ENCODE results near the gene UFM1. TPM values are rescaled to one million over a fixed set of nuclear protein-coding genes. Genes with fewer than 3 reads are reported as not detected.
A peak's percentile ranks its signal among the peaks of the same experiment; 100 is the strongest.
"Not testable (repeated sequence)": the region's sequence is repeated elsewhere in the genome, so short reads cannot be mapped to it uniquely, and the experiment has no call there.

UFM1 gene
- polyA plus RNA-seq, 5 donors: 64.5 to 100 (median 85.5) TPM

DNA sequence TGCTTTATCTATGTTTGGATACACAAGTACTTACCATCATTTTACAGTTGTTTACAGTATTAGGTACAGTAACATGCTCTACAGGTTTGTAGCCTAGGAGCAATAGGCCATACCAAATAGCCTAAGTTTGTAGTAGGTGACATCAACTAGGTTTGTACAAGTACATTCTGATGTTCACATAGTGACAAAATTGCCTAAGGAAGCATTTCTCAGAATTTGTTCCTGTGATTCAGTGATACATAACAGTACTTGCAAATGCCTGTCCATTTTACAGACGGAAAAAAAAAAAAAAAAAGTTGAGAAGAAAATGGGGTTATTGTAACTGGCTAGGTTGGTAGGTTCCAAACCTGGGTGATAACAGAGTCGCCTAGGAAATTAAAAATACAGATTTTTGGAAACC lies 13.6 kb downstream of the UFM1 start:
- no peak for DNase-seq

DNA sequence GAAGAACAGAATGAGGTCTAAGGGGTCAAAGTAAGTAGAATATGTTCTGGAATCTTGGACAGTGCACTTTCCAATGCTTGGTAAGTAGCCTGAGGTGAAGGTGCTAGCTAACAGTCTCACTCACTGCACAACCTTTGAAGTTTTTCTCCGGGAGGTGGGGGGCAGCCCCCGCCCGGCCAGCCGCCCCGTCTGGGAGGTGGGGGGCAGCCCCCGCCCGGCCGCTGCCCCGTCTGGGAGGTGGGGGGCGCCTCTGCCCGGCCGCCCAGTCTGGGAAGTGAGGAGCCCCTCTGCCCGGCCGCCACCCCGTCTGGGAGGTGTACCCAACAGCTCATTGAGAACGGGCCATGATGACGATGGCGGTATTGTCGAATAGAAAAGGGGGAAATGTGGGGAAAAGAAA lies 14.1 kb downstream of the UFM1 start:
- not testable (repeated sequence) for DNase-seq

DNA sequence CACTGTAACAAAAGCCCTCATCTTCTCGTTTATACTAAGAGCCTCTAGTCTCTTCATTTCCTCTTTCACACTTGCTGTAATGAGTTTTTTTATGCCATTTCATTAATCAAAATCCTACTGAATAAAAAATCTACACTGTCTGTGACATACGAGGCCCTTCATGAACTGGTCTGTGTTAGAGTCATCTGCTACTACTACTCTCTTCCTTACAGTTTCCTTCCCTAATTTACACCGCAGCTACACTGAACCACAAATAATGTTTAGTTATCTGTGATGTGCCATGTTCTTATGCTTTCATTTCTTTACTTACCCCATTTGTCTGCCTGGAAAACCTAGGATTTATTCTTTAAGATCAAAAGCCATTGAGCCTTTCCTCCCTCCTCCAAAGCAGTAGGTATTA lies 16.0 kb downstream of the UFM1 start:
- DNase-seq: no peak

DNA sequence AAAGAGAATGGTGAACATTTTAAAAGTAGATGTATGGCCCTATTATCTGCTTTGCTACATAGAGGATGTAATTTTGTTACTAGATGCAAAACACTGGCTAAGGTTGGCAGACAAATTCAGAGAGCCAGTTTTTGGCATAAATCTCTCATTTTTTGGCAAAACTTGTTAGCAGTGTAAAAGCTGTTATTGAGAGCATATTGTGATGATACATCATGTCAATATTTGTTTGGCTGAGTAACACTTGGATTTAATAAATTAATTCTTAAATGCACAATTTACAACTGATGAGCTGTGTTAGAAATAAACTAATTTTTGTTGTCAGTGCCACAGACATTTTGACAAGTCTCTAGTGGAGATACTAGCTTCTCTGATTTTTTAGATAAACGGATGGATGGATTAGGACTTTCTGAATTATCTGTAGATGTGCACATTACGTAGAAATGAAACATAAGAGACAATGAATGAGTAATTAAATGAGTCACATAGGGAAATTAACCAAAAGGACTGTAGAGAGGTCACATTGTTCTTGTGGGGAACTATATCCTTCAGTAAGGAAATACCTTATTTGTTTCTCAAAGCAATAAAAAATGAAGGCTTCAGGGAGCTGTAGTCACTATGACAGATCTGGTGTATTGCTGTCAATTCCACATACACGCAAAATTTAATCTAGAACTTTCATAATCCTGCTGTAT lies 17.4 kb downstream of the UFM1 start:
- DNase-seq: no peak

DNA sequence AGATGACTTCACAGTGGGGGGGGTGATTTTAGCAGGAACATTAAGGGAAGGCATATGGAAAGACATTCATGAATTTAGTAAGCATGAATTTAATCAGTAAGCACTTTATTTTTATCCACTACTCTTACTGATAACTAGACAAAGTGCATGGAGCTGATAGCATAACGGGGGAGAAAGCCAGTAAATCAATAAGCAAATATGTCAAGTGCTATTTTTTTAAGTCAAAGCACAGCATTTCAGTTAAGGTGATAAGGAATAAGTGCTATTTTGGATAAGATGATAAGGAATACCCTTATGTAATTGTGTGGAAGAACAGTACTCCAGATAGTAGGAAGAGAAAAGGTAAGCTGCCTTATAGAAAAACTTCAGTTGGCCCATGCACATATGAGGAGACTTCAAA lies 19.4 kb downstream of the UFM1 start:
- DNase-seq: no peak

DNA sequence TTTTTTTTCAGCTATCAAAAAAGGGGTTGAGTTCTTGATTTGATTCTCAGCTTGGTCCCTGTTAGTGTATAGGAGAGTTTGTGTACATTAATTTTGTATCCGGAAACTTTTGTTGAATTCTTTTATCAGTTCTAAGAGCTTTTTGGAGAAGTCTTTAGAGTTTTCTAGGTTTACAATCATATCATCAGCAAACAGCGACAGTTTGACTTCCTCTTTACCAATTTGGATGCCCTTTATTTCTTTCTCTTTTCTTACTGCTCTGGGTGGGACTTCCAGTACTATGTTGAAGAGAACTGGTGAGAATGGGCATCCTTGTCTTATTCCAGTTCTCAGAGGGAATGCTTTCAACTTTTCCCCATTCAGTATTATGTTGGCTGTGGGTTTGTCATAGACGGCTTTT lies 20.4 kb downstream of the UFM1 start:
- DNase-seq: not testable (repeated sequence)

DNA sequence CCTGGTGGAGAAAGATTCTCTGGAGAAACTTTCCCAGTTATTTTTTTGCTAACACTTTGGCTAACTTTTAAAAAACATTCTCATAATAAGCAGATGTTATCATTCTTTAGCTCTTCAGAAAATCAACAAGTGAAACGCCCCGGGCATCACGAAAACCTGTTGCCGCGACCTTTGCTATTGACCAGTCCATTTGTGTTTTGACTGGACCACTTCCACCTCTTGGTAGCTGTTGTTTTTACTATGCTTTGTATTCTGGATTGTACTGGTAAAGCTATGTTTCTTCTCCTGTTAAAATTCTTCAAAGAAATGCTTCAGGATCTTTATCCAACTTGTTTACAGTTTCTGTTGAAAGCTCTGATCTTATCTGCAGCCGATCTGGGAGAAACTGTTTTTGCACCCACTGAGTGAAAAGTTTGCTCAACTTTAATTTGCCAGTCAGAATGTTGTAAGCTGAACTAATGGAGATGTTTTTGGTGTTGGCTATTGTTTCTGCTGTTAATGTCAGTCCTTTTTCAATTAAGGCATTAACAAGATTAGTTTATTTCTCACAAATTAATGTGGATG lies 23.3 kb downstream of the UFM1 start:
- no peak for DNase-seq

DNA sequence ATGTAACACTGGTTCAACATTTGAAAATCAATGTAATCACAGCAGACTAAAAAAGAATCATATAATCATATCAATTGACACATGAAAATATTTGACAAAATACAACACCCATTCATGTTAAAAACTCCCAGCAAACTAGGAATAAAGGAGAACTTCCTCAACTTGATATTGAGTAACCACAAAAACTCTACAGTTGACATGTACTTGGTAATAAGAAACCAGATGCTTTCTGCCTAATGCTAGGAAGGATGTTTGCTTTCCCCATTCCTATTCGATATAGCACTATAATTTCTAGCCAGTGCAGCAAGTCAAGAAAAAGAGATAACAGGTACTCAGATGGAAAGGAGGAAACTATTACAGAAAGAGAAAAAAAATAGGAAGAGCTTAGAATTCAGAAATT lies 26.9 kb downstream of the UFM1 start:
- no peak for DNase-seq

DNA sequence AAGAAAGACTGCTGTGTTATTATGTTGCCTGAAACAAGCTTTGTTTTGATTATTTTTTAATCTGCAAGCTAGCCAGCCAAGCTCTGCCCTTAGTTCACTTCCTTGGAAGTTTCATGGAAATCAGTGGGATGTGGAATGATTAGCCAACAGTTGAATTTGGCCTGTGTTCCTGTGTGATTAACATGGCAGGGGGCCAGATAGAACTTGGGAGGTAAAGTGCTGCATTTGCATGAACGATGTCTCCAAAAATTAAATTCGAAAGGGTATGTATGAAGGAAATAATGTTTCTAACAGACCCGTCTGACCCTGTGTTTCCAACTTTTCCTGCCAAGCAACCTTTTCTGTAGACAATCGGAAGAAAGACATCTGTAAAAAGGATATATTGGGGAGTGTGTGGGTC lies 32.2 kb downstream of the UFM1 start:
- peak; percentile 70 to 75 for DNase-seq

DNA sequence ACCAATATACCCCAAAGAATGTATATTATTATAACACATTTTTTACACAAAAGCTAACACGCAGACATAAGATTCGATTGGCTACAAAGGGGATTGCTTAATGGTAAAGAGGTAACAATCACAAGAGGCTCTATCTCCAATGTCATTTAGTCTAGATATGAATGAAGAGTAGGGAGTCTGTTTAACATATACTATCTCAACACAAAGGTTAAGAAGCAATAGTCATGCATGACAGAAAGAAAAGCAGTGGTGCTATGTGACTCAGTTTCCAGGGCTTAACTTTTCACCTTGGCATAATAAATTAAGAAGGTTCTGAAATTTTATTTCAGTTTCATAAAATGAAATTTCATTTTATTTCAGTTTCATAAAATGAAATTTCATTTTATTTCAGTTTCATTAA lies 33.3 kb downstream of the UFM1 start:
- no peak for DNase-seq

DNA sequence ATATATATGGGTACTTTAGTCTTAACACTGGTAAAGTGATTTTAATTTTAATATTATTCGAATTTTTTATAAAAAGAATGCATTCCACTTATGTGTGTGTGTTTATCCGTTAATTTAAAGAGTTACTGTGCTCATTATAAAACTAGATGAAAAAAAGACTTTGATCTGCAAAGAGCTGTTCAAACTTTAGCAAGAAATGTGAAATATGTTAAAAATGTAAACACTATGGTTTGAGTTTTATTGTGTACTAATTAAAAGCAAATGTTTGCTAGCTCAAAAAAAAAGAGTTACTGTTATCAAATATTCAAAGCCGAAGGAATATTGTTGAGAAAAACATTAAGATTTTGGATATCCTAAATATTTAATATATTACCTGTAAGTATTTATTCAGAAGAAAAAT lies 34.5 kb downstream of the UFM1 start:
- no peak for DNase-seq

DNA sequence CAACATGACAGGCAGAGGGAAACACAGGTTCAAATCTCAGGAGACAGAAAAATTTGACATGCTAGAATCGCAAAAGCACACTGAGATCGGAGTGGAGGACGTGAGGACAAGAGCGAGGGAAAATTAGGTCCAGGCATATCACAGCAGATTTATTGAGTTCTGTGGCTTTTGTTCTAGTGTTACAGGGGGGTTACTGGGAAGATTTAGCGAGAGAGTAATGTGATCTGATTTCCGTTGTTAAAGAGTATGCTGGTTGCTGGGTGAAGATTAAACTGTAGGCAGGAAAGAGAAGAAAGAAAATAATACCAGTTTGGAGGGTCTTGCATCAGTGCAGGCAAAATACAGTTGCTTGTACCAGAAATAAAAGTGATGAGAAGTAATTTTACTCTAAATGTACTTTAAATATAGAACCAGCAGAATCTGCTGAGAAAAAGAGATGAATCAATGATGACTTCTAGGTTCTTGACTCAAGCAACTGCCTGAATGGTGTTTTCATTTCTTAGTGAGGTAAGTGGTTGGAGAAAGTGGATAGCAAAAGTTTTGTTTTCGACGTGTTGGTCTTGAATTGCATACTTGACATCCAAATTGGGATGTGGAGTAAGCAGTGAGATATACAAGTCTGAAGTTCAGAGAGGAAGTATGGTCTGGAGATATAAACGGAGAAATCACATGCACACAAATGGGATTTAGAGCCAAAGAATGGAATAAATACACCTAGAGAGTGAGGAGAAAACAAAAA lies 35.7 kb downstream of the UFM1 start:
- DNase-seq: no peak

DNA sequence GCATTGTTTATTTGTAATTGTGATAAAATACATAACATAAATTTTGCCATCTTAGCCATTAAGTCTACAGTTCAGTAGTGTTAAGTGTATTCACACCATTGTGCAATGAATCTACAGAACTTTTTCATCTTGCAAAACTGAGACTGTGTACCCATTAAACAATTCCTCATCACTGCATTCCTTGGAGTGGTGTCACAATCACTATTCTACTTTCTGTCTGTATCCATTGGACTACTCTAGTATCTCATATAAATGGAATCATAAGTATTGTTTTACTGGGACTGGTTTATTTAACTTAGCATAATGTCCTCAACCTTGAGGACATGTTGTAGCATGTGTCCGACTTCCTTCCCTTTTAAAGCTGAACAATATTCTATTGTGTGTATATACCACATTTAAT lies 36.8 kb downstream of the UFM1 start:
- DNase-seq: no peak

DNA sequence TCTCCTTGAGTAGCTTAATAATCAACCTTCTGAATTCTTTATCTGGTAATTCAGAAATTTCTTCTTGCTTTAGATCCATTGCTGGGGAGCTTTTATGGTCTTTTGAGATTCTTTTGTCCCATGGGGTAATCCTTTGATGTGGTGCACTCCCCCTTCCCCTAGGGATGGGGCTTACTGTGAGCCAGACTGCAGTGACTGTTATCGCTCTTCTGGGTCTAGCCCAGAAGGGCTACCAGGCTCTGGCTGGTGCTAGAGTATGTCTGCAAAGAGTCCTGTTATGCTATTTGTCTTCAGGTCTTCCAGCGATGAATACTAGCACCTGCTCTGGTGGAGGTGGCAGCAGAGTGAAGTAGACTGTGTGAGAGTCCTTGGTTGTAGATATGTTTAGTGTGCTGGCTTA lies 41.7 kb downstream of the UFM1 start:
- DNase-seq: no peak

DNA sequence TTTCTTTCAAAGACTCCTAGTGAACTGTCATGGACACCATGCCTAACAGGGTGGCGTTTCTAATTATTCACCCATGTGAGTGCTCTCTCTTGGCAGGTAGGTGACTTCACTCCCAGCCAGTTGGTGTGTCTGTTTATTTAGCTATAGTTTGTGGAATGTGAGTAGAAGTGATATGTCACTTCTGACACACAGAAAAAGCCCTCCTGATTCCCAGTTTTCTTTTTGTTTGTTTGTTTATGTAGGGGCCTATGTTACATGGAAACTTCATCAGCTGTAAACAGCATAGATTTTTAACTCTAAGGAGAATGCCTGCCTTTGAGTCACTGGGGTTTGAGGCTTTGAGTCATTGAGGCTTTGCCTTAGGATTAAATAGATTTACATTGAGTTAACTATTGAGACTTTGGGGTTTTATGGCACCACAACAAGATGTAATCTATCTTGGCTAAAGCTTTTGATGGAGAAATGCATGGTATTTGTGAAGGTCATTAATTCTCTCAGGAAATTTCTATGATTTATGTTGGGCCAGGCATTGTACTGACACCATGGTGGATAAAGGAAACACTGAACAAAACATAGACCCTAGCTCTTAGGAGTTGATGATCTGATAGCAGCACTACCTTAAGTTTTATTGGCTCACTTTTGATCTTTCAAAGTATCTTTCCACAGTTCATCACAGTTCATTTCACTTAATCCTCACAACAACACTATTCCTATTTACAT lies 45.3 kb downstream of the UFM1 start:
- DNase-seq: no peak

DNA sequence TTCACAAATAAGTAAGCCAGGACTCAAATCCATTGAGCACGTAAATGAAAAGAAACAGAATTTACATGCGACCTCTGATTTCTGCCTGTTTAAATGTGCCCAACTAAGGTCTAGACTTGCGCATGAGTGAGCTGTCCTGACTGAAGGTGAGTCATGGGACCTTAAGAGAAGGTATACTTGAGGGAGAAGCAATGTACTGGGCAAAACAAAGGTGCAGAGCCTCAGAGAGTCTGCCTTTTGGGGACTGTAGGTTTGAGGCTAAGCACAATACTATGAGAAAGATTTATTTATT lies 45.8 kb downstream of the UFM1 start:
- no peak for DNase-seq

DNA sequence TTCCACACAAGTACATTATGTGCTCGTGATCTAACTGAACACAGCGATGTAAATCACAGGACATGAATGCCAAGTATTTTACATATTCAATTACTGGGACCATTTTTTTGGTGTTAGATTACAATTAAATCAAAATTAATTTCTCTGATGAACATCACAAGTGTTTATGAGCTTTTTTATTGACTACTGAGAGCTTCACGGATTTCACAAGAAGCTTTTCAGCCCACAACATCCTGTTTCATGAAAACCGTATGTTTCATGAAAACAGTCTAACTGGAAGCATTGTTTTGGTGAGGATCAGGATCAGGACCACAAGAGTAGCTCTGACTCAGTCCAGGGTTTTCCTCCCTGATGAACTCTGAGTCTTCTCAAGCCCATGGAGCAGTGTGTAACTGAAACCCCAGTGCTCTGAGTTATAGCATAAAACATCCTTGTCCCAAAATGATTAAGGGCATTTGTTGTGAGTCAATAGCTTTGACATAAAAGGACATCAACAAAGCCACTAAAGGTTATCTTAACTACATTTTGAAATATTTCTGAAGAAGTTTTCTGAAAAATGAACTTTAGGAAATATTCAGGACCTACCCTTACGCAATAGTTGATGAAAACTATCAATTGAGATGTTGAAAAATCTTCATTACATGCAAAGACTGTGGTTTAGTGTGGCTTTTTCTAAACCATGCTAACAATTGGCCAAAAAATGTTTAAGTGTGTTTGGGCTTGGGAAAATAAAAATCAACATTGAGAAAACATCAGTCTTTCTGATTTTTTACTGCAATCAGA lies 49.3 kb downstream of the UFM1 start:
- peak; percentile 10 to 18 for DNase-seq

DNA sequence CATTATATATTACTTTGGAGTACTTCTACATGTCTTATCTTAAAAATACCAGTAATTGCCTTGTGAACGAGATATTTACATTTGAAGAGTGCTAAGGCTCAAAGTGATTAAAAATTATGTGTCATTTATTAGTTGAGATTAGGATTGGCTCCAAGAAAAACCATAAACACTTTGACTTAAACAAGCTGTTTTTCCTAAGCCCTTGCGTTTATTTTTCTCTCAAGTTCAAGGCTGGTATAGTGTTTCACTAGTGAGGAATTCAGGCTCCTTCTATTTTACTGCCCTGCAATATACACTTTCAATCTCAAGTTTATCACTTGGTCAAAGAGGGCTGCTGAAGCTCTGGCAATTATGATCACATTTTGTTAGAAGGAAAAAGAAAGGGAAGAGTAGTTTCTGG lies 49.9 kb downstream of the UFM1 start:
- peak; percentile 48 to 52 for DNase-seq

DNA sequence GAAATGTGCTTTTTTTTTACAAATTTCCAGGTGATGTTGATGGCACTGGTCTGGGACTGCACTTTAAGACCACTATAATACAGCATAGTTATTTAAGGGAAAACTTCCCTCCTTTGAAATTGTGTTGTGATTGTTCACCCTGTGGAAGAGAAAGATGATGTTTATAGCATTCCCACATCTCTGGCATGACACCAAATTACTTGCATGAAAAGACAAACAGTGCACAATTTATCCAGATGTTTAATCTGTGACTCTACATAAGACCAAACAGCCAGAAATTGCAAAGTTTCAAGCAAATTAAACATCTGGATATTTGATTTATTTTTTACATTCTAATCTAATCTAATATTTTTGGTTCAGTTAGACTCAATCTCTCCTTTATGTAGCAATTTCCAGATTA lies 51.6 kb downstream of the UFM1 start:
- no peak for DNase-seq

DNA sequence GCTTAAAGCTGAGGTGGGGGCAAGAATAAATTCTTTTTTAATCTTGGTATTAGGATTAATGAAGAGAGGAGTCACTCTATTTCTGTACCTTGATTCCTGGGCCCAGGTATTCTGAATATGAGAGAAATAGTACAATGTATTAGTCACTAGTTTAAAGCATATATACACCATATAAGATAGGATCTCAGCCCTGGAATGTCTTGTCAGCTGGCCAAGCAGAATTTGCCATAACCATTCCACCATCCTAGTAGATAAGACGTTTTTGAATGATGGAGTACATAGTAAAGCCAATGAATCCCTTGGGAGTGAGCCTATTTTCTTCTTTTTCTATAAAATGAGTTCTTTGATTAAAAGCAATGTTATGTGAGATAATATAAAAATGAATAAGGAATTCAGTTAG lies 55.6 kb downstream of the UFM1 start:
- no peak for DNase-seq

DNA sequence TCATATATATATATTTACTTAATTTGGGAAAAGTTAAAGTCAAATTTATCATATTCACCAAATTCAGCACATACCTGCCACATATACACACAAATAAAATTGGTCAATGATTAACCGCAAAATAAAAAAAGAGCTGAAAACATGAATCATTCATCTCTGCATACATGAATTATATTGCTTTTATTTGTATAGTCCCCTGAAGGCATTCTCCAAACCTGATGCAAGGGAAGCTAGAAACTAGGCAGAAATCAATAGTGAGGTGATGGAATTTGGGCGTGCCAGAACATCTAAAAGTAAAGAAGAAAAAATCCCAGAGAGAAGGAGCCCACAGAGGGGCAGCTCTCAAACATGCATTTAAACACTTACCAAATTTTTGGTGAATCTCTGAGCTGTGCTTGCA lies 60.1 kb downstream of the UFM1 start:
- no peak for DNase-seq

DNA sequence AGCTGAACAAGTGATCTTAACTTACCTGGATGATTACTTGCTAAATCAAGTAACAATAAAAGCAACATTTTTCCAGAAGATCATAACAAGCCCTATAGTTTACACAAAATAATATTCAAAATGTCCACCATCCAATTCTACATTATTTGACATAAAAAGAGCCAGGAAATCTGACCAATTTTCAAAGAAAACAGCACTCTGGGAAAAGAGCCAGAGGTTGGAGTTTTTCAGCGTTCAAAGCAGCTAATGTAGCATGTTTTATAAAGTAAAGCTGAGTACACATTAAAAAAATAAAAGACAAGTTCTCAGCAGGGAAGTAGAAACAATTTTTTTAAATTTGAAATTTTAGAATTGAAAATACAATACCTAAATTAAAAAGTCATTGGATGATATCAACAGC lies 62.6 kb downstream of the UFM1 start:
- DNase-seq: no peak

Measured in right lung (tissue), 5 donors.